ENCODE results near the gene UBE2E3.

Gene UBE2E3

DNA sequence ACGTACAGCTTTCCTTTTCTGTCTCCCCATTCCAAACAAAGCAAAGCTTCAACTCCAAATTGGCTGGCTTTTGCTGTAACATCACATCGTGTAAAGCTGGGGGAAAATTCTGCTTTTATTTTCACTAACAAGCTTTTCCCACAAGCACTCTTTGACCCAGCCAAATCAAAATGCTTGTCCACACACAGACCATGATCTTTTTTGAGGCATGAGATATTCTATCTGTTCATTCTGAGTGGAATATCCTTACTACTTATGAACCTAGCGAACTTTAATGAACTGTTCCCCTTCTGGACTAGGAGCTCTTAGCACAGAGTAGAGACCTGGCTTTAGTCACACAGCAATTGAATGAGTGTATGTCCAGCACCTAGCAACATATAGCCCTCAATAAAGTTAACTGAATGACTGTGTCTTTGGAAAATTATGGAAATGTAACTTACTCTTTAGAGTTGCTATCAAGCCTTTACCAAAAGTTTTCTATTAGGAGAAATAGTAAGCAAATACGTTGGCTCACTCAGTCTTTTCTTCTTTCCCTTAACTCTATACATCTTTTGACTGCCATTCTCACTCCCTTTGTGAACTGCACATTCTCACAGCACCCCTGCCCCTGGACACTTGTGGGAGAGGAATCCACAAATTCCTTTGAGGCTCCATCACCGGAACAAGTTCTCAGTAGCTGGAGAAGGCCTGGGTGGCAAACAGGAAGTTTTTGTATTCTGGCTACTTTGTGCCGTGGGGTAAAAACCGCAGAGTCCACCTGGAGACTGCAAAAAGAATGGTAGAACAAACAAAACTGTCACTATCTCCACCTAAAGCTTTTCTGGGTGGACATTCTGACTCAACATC is 1.3 kb upstream of the UBE2E3 start:
- no peak for DNase-seq (ENCODE audit: low read depth)

DNA sequence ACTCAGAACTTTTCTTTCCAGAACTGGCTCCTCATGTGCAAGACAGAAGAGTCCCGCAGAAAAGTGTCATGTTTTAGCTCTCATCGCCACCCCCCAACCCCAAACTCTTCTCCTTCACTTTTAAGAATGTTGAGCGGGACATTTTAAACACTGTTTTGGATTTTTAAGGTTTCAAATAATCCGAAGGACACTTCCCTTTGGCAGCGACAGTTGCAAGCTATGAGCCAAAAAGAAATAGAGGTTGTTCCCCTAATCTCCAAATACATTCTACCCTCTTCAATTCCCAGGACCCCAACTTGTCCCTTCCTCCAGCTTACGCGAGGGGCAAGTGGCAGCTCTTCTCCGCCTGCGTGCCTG is 678 bp upstream of the UBE2E3 start:
- DNase-seq (ENCODE audit: low read depth), result no peak

DNA sequence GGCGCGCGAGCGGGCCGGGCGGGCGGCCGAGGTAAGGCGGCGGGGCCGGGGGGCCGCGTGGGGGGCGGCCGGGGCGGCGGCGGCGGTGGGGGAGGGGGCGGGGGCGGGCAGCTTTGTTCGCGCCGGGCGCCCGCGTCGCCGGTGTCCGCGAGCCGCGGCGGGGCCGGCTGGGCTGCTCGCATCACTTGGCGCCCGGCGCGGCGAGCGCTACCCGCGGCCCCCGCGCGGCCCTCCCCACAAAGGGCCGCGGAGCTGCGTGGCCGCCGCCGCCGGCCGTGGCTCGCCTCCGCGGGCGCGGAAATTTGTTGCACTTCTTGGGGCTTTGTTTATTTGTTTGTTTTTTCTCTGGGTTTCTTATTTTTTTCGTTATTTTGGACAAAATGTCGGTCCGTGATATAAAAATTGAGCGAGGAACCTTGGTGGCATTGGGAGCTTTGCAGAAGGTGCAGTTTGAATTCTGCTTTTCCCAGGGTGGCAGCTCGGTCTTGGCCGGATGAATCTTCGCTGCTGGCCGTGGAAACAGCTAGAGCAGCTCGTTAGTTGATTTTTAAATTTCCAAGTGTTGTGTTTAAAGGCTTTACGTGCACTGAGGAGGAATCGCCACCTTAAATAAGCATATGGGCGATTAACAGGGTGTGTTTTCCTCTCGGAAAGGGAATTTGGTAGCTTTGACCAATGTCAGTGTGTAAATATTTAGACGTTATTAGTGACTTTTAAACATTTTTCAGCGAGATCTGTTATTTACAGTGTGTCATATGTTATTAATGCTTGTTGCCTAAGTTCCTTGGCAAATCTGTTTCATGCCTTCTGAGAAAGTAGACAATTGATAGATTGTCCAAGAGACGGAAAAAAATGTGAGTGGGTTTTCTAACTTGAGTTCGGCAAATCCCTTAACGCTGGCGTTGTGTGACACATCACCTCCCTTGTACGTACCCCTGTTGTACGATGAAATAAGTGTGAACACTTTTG is 822 bp downstream of the UBE2E3 start:
- no peak for DNase-seq (ENCODE audit: low read depth)

DNA sequence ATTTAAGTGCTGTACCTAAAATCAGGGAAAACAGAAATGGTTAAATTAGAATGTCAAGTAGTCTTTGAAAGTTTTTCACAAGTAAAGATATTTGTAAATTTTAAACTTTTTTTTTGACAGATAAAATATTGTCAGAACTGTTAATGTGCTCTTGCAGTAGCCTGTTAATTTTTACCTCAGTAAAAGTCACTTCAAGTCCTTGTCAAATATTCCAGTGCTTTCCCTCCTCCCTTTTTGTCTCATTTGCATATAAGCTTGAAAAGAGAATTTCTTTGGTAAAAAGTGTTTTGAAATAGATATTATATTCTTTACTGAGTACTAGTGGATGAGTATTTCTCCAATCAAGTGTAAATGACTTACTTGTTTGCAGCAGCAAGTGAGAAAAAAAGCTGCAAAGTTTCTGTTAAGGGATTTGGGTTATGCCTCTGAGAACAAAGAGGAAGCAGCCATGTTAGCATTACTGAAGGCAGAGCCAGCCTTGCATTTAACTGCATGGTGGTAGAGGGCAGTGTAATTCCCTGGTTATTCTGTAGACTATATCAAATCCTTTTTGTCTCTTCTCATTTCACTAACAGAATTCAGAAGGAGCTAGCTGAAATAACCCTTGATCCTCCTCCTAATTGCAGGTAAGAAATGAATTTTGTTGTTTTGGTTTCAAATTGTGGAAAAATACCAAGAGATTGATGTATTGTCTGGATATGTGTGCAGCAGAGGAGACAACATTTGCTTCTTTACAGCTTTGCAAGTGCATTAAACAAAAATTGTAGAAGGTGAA is 3.2 kb downstream of the UBE2E3 start:
- no peak for DNase-seq (ENCODE audit: low read depth)

DNA sequence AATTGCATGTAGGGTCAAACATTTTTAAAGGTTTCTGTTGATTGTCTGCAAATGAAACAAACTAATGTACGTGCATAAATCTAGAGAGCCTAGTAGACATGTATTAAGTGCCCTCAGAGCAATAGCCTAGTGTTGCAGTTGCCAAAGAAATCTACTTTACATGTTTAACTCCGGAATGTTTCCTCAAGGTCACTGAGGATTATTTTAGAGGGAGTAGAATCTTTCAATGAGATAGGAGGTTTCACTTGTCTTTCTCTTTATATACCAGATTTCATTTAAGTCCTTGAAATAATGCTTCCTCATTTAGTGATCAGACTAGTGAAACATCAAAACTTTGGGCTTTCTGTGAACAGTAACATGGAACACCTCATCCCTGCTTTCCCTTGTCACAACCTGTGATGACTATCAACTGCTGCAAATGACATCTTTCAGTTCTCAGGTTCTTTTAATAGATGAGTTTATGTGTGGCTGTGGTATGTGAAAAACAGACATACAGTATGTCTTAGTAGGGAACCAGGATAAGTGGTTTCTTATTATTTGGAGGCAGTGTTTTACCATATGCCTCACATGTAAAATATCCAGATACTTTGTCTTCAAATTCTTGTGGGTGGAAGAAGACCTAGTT is 5.5 kb downstream of the UBE2E3 start:
- no peak for DNase-seq (ENCODE audit: low read depth)

DNA sequence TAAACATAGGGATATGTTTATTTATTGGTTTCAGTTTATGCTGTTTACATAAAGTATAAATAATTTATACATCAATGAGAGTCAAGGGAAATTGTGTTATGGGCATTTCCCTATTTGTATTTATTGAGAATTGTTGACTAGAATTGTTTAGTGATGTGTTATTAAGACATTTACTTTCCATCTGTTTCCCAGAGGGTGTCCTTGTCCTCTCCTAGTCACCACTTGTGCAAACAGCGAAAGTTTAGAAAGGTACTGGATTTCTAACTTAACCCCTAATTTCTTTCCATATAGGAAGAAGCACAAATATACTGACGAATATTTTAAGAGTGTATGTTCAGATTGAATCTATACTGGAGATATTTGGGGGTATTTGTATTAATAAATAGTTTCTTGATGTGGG is 6.7 kb downstream of the UBE2E3 start:
- DNase-seq (ENCODE audit: low read depth), result no peak

DNA sequence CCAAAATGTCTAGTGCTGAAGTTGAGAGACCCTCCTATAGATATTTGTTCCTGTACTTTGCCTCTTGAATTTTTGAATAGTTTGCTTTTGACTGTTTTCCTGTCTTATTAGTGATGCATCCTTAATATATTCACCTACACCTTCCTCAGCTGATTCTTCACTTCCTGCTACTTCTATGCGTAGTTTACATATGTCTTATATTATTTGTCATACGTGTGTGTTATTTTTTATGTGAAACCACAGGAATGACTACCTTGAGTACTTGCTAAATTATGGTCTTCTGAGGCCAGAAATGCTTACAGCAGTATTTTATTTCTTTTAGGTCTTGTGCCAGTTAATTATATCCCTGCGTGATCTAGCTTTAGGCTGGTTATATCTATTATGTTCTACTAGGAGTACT is 9.9 kb downstream of the UBE2E3 start:
- no peak for DNase-seq (ENCODE audit: low read depth)

DNA sequence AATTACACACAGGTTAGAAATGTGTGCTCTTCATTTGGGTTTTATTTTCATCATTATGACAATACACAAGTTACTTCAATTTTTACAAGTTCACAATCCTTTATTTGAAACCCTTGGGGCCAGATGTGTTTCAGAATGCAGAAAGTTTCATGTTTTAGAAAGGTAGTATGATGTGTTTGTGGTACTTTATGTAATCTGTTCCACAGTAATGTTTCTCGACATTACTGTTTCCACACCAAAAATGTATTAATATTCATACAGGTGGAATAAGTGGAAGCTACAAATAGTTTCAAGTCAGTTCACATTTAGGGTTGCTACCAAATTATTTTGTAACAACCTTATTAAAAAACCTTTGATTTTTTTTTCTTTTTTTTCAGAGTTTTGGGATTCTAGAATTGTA is 10.4 kb downstream of the UBE2E3 start:
- no peak for DNase-seq (ENCODE audit: low read depth)

DNA sequence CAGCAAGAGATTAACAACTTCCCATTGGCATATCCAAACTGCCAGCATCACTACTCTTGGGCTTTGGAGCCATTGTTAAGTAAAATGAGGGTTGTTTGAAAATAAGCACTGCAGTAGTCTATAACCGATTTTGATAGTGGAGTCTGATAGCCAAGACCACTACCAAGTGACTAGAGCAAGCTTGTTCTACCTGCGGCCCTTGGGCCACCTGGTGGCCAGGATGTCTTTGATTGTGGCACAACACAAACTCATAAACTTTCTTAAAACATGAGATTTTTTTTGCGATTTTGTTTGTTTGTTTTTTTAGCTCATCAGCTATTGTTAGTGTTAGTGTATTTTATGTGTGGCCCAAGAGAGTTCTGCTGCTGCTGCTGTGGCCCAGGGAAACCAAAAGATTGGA is 11.0 kb downstream of the UBE2E3 start:
- DNase-seq (ENCODE audit: low read depth), result no peak

DNA sequence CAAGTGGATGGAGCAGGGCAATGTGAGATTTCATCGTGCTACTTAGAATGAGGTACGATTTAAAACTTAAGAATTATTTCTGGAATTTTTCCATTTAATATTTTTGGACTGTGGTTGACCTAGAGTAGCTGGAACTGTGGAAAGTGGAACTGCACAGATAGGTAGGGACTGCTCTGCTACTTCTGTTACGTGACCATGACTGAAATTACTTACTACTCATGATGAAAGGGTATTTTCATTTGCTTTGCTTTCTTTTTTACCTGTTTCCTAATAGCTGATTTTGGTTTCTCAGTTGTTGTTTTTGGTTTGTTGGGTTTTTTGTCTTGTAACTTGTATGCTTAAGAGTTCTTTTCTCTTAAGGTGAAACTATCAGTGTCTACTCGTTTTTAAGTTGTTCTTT is 11.4 kb downstream of the UBE2E3 start:
- no peak for DNase-seq (ENCODE audit: low read depth)

DNA sequence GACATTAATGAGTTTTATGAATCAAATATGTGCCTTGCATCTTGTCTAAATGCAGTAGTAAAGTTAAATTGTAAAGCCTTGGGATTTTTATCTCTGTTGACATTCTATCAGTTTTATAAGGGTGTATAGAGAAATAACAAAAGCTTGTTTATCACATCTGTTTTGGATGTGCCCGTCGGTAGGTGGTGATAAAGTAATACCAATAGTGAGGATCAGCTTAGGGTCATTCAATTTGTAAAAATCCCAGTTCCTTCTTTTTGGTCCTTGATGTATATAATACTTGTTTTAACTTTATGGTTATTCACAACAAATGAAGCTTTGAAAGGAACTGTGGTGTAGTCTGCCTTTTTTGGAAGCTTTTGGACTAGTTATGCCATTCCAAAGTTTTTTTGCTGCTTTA is 12.6 kb downstream of the UBE2E3 start:
- DNase-seq (ENCODE audit: low read depth), result no peak

DNA sequence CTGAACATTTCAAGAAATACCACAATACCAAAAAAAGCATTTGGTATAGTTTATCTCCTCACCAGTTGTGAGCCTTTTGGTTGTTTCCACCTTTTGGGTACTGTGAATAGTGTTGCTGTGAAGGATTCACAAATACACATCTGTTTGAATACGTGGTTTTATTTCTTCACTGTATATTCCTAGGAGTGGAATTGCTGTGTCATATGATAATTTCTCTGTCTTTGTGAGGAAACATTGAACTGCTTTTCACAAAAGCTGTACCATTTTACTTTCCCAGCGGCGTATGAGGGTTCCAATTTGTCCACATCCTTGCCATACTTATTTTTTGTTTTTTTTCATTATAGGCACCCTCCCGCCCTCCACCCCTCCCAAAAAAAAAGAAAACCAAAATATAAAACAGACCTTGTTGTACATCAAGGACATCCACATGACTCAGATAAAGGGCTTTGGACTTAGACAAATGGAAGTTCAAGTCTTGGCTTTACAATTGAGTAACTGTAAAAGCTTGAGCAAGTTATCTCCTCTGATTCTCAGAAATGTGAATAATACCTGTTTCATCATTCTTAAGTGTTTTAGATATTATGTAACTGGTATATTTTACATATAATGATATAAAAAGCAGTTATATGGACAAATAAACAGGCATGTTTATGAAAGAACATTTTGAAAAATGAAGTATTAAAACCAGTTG is 19.0 kb downstream of the UBE2E3 start:
- no peak for DNase-seq (ENCODE audit: low read depth)

DNA sequence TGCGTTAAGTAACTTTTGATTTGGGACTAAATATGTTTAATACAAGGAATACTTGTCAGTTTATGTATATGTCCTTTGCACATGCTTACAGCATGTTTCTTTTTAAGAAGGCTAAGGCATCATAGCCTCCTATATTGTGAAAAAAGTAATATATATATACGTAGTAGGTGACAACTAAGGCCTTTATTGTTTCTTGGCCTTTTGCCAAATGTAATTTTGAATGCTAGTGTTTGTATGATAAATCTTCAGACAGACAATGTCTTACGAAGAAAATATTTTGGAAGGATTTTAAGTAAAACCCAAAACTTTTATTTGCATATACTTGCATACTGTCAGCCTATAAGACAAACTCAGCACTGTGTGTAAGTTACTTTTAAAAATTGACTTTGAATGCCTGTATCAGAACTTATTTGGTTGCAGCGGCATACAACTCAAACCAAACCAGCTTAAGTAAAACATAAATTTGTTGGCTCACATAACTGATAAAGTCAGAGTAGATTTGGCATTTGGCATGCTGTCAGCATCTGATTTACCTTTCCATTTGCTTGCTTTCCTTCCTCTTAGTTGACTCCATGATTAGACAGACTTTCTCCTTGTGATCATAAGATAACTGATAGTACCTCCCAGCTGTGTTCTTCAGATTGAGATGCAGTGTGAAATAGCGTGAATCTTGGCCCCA is 24.4 kb downstream of the UBE2E3 start:
- no peak for DNase-seq (ENCODE audit: low read depth)

DNA sequence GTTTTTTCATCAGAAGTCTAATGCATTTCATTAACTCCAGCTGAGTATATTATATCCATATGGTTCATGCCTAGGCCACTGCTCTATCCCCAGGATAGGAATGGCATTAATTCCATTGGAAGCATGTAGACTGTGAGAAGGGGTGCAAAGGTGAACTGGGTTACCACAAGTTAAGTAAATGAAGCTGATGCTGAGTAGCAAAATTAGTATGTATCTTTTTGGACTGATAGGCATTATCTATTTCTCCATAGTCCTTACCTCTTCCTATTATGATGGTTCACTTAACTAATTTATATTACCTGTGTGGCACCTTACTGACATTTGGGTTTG is 24.9 kb downstream of the UBE2E3 start:
- DNase-seq (ENCODE audit: low read depth), result no peak

DNA sequence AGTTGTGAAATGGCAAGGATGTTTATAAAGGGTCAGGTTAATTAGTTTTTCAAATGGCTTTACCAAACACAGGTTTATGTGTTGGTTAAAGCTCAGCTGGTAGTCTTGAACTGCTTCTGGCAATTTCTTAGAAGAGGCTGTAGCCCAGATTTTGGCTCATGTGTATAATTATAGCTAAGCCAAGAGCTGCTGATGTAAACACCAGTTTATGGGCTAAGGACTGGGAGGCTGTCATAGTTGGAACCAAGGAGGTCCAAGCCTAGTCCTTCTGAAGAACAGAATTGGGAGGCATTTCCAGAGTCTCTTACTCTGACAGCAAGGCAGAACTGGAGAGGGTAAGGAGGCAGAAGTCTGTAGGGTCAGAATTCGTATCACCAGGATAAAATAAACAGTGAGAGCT is 25.4 kb downstream of the UBE2E3 start:
- DNase-seq (ENCODE audit: low read depth), result no peak

DNA sequence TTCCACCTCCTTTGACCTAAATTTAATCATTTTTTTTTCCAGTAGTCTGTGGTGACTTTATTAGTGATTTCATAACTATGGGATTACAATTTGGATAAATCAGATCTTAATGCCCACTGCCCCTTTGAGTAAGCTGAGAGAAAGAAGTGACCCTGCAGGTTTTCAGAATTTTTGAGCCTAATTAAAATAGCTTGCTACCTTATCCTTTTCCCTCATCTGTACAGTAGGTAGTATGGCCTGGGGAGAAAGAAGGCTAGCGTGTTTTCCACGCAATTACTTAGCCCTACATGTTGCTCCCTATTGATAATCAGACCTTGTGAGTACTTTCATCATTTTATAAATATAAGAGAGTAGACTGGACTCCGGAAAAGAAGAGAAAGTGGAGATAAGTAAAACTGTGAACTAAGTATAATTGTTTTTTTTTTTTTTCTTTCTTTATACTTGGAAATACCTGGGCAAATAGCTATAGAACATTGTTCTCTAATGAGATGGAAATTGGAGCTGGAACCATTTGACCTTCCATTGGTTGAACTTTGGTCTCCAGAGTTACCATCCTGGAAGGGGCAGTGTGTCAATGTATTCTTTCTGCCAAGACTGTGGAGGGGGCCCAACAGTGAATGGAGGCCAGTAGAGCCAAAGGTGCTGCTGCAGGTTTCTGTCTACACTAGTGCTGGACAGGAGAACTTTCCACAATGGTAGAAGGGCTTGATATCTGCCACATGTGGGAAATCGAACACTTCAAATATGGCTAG is 26.9 kb downstream of the UBE2E3 start:
- DNase-seq (ENCODE audit: low read depth), result no peak

DNA sequence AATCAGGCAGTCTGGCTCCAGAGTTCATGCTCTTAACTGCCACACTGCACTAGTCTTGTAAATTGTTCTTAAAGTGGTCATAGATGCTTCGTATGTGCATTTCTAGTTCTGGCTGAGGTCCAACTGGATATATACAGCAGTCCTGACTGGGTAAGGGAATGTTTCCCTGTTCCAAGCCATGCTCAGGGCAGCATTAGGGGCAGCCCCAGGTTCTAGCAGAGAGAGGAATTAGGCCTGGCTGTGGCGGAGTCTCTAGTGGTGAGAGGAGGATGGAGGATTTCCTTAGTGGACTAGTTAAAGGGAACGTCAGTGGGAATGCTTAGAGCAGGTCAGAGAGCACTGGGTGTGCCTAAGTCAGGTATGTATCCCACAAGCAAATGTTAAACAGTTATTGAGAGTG is 28.0 kb downstream of the UBE2E3 start:
- DNase-seq (ENCODE audit: low read depth), result no peak

DNA sequence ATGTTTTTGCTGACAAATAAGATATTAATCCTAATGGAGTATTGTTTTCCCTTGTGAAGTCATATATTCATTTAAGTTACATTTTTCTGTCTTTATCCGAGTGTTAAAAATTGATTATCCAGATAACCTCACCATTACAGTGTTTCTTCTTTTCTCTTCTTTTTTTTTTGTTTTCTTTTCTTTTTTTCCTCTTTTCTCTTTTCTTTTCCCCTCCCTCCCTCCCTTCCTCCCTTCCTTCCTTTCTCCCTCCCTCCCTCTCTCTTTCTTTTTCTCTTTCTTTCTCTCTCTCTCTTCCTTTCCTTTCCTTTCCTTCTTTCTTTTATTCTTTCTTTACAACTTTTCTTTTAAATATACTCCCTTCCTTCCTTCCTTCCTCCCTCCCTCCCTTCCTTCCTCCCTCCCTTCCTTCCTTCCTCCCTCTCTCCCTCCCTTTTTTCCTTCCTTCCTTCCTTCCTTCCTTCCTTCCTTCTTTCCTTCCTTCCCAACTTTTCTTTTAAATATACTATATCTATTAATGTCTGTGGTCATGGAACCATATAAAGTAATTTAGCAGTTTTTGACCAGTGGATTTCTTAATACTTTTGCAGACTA is 40.9 kb downstream of the UBE2E3 start:
- DNase-seq (ENCODE audit: low read depth), result no peak

DNA sequence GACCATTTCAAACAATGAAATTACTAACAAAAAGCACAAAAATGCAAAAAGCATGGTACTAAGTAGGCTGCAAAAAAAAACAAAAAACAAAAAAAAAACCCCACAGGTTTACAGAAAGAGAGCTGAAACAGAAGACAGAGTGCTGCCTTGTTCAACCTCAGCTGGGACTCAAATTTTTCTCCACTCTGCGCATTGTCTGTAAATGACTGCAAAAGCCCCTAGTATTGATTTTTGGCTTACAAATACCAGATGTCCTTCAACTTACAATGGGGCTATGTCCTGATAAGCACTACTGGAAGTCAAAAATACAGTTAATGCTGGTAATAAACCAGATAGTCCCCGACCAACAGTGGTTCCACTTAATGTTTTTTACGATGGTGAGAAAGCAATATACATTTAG is 42.2 kb downstream of the UBE2E3 start:
- DNase-seq (ENCODE audit: low read depth), result no peak

DNA sequence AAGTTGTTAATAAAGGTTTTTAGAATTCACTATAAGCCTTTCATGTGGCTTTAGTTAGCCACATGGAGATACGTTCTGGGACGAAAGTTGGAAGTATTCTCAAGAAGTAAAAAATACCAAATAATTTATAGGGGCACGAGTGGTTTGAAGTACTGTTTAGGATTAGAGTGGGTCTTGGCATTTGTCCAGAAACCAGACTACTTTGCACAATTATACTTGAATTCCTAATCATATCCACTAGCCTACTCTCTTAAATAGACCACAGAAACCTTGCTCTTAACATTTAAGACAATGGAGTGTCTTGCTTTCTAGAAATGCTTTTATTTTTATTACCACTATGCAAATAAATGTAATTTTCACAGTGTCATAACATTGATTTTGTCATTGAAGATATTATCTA is 44.6 kb downstream of the UBE2E3 start:
- no peak for DNase-seq (ENCODE audit: low read depth)

All from activated T-helper 9 cell treated with anti-CD3 and anti-CD28 coated beads, Interleukin-2, amount 50 U/mL, for 16 hours (primary cell).